ENCODE data around the gene GRIK4.
"Not testable (repeated sequence)": the region's sequence is repeated elsewhere in the genome, so short reads cannot be mapped to it uniquely, and the experiment has no call there.

Gene GRIK4

GRCh38 chr11:120606211-120607010 is 94.9 kb downstream of the GRIK4 start:
- DNase-seq (ENCODE audit: low read depth): no peak

- DNase-seq (ENCODE audit: low read depth): no peak
Measured at GRCh38 chr11:120608061-120608460, 96.5 kb downstream of the GRIK4 start.

GRCh38 chr11:120608760-120609211 is 97.2 kb downstream of the GRIK4 start:
- no peak for DNase-seq (ENCODE audit: low read depth)

GRCh38 chr11:120610111-120610510 is 98.6 kb downstream of the GRIK4 start:
- no peak for DNase-seq (ENCODE audit: low read depth)

DNA sequence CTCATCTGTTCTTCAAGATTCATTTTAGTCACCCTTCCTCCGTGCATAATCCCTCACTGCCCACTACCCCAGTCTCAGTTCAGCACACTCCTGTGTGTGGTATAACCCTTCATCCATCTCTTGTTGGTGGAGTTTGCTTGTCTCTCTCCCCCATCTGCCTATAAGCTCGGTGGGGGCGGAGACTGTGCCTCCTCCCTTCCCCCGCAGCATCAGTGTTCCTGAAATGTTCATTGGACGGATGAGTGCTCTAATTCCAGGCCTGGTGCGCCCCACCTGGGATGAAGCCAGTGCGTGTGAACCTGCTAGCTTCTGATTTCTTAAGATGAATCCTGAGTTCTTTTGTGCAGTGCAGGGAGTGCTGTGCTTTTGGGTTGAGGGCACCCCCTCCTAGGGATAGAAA is 100.0 kb downstream of the GRIK4 start:
- no peak for DNase-seq (ENCODE audit: low read depth)

DNA sequence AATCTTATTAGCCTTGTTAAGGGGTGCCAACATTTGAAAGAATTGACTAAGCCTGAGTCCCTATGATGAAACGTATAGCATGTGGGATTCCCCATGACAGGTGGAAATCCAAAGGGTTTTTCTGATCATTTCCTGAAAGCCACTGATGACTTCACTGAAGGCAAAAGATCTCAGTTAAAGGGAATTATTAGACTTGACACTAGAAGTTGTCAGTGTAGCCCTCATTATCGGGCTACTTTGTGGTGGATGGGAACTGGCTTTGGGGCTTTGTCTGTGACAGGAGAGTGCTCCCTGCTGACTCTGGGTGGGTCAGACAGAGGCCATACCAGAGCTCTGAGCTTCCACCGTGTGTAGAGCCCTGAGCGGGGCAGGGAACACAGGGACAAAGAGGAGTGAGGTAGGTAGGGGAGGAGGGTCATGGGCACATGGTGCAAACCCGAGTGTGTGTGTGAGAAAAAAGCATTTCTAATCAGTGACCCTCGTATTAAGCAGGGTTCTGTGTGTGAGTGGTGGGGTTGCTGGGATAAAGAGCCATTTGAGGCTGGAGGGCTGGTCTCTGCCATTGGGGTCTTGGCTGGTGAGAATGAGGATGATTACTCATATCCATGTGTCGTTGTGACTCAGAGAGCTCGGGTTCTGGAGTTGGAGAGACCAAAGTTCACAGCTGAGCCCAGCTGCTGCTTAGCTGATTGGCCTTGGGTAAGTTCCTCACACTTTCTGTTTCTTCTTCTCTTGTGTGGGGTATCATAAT is 101.1 kb downstream of the GRIK4 start:
- DNase-seq (ENCODE audit: low read depth): no peak

DNA sequence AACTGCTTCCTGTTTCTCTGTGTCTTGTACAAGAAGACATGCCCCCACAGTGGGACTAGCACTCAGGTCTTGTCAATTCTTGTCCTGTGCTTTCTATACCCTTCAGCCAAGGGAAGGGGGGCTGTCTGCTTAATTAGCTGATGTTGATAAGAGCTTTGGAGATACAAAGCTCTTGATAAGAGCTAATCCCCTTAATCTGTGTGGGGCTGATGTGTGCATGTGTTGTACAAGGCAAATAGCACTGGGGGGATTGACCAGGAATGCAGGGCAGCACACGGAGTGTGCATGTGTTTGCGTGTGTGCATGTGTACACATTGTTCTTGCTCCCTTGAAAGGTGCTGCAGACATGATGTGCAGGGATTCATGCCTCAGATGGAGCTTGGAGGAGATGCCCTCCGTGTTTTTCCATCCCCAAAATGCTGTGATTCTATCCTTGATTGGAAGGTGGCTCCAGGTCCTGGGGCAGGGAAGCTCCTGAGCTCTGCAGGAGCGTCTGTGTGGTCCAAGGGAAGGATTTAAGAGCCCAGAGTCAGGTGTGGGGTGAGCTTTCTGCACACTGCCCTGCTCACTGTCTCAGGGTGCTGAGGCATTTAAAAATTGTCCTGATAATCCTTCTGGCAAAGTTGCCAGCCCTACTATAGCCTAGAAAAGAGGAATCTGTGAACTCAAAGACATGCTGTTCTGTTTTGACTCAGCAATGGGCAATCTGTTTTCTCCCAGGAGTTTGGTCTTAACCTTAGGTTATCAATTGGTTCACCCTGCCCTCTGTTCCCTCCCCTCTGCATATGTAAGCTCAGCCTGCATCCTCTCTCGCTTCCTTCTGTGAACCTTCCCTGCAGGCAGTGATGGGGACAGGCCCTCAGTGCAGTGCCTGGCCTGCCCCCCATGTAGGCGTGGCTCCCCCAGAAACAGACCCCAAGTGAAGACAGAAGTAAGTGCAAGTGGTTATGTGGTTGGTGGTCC is 102.0 kb downstream of the GRIK4 start:
- DNase-seq (ENCODE audit: low read depth): no peak

- no peak for DNase-seq (ENCODE audit: low read depth)
Measured at GRCh38 chr11:120615391-120615790, 103.8 kb downstream of the GRIK4 start.

GRCh38 chr11:120618399-120618798 is 106.9 kb downstream of the GRIK4 start:
- DNase-seq (ENCODE audit: low read depth): no peak

- no peak for DNase-seq (ENCODE audit: low read depth)
Measured at GRCh38 chr11:120622189-120622875, 110.8 kb downstream of the GRIK4 start.

- not testable (repeated sequence) for DNase-seq (ENCODE audit: low read depth)
Measured at GRCh38 chr11:120624992-120625391, 113.4 kb downstream of the GRIK4 start.

DNA sequence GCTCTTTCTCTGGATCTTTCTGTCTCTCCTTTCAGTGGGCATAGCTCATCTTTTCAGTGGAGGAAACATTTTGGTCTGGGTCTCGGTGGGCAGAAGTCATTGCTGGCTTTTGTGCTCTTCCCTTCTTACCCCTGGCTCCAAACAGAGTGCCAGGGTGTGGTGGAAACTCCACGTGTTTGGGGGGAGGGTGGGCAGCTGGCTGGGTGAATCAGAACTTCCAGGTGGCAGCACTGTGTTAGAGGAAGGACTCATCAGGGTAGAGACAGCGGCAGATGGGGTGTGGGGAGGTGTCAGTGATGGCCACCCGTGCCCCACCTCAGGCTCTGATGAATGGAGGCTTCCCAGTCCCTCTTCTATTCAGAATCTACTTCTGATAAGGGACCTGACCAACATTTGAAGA is 114.0 kb downstream of the GRIK4 start:
- DNase-seq (ENCODE audit: low read depth): no peak

- no peak for DNase-seq (ENCODE audit: low read depth)
Measured at GRCh38 chr11:120626791-120627190, 115.2 kb downstream of the GRIK4 start.

DNA sequence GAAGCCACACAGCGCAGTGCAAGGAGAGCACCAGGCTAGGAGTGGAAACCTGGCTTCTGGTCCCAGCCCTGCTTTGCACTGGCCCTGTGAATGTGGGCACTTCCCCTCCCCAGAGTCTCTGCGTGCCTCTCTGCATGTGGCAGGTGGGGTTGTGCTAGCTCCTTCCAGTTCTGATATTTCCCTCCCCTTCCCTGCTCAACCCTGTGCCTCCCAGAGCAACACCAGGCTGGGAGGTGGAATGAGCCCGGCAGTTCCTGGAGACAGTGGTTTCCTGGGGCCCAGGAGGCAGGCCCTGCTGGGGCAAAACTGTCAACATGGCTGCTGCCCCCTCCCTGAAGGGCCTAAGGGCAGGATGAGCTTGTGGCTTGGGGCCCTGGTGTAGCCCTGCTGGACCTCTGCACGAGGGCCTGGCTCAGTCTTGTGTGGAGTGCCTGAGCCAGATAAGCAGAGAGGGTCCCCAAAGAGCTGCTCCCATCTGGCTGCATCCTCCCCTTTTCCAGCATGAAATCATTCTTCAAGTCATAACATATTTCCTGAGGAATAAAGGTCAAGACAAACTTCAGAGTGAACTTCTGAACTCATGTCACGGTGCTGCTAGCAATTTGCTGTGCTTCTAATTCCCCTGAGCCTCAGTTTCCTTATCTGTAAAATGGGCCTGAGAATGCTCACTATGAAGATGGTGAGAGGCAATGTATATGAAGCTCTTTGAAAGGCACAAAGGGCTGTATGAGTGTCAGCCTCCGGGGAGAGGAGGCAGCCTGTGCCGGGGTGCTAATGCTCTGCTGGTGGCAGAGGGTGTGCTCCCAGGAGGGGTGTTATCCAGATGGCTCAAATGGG is 116.0 kb downstream of the GRIK4 start:
- DNase-seq (ENCODE audit: low read depth): no peak

DNA sequence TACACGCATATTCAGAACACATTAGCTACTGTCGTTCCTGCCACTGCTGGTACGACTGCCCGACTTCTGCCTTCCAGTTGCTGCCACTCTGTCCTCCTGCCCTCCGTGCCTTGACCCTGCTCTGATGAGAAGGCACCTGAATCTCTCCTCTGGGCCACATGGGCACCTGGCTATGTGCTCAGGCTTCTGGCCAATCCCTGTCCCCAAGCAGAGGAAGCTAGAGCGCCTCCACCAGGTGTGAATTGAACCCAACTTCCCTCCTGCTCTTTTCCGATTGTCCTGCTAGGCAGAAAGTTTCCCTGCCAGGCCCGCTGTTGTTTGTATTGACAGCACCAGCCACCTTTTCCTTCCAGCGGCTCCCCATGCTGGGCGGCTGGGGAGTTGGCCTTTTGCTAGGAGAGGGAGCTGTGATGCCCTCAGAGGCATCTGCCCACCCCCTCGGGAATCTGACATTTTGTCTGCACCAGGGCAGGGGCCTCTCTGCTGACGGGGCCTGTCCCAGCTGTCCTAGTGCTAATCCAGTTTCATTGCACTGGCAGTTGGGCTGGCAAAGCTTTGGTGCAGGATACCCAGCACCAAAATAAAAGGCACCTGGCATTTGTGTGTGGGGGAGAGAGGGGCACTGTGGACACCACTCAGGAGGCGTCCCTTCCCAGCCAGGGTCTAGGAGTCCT is 118.0 kb downstream of the GRIK4 start:
- DNase-seq (ENCODE audit: low read depth): no peak

GRCh38 chr11:120630122-120630521 is 118.6 kb downstream of the GRIK4 start:
- no peak for DNase-seq (ENCODE audit: low read depth)

- DNase-seq (ENCODE audit: low read depth): no peak
Measured at GRCh38 chr11:120632579-120632978, 121.0 kb downstream of the GRIK4 start.

DNA sequence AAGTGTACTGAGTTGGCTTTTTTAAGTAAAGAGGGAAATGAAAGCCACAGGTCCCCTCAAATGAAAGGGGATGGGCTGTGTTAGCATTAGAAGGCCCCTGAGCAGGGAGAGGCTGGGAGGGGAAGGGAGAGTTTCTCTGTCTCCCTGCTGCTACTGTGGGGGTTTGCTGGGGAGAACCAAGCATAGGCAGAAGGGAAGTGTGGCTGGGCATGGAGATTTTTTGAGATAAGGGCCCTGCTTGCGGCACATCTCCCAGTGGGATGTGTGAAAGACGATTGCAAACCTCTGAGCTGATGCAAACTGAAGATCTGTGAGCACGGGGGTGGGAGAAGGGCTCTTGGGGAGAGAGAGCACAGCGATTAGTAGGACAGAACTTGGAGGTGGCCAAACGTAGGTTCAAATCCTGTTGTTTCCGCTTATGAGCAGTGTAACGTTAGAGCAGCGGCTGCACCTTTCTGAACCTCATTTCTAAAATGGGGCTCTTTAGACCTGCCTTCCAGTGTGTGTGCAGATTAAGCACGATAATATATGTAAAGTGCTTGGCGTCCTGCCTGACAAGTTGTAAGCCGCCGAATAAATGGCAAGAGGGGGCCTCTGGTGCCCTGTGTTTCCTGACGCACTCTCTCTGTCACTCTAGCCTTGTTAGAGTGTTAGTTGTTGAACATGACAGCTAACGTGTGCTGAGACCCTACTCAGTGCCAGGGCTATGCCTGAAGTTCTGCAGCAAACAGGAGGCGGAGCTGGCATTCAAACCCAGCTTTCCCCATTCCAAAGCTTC is 122.3 kb downstream of the GRIK4 start:
- no peak for DNase-seq (ENCODE audit: low read depth)

DNA sequence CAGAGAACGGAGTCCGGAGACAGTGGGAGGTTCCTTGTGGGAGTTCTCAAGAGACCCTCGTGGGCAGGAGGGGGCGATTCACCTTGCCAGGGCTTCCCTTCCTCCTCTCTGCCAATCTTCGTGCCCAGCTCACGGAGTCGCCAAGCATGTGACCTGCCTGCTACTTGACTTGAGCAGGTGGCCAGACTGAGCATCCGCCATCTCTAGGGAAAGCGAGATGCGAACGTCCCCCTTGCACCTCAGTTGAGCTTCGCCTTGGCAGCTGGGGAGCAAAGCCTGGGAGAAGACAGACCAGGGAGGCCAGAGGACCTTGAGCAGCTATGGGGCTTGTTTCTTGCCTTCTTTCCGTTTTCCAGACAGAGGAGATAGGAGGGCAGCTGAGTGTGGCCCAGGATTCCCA is 123.2 kb downstream of the GRIK4 start:
- no peak for DNase-seq (ENCODE audit: low read depth)
